GM12873 (cell line): ENCODE measurements around the gene INTS6.

Experiments
- TF ChIP-seq, protein P1 (sequence below): IDR thresholded peaks from 2 replicates; pipeline ENCODE4 v1.5.1; 2012; ENCODE audit warnings: low read depth, mild to moderate bottlenecking, moderate library complexity, low read length, control low read depth; ENCODE audit not compliant: insufficient read depth; ENCODE audit errors: missing control alignments

The INTS6 gene

DNA sequence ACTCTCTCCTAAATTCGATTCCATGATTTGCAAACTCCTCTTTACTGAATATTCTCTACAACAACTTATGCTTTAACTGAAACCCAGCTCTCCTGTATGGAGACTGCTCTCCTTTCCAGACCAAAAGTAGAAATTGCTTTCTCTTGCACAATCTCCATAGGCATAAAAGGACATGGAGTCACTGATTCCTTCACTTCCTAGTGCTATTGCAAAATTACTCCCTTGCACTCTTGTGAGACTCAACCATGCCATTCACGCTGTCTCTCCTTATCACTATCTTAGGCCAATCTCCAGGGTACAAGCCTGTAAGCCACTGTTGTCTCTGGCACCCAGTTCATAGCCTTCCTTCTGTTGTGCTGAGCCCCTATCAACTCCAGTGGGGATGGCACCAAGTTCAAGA, 82.7 kb downstream of the INTS6 start:
- TF ChIP-seq, protein P1, sequence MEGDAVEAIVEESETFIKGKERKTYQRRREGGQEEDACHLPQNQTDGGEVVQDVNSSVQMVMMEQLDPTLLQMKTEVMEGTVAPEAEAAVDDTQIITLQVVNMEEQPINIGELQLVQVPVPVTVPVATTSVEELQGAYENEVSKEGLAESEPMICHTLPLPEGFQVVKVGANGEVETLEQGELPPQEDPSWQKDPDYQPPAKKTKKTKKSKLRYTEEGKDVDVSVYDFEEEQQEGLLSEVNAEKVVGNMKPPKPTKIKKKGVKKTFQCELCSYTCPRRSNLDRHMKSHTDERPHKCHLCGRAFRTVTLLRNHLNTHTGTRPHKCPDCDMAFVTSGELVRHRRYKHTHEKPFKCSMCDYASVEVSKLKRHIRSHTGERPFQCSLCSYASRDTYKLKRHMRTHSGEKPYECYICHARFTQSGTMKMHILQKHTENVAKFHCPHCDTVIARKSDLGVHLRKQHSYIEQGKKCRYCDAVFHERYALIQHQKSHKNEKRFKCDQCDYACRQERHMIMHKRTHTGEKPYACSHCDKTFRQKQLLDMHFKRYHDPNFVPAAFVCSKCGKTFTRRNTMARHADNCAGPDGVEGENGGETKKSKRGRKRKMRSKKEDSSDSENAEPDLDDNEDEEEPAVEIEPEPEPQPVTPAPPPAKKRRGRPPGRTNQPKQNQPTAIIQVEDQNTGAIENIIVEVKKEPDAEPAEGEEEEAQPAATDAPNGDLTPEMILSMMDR, result no peak

DNA sequence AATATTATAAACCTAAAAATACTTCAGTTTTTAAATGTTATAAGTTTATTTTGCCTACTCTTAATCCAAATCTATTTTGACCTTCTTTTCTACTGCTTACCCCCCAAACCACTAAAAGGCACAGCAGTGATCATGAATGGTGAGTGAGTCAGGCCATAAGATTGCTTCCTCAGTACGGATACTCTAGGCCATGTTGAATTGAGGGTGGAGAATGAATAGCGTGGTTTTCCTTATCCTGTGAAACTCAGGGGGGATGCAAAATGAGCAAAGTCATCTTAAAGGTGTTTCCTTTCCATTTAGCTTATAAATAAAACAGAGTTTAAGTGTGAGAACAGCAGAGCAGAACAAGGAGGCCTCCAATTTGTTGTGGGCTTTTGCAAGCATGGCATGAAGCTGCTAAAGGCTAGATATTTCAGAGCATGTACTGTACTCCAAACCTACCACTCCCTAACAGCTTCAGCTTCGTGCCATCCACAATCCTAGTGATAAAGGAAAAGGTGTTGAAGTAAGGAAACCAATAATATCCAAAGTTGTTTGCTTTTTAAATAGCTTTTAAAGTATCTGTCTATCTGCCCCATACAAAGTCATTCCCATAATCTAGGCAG, 88.3 kb downstream of the INTS6 start:
- TF ChIP-seq, protein P1, result no peak

DNA sequence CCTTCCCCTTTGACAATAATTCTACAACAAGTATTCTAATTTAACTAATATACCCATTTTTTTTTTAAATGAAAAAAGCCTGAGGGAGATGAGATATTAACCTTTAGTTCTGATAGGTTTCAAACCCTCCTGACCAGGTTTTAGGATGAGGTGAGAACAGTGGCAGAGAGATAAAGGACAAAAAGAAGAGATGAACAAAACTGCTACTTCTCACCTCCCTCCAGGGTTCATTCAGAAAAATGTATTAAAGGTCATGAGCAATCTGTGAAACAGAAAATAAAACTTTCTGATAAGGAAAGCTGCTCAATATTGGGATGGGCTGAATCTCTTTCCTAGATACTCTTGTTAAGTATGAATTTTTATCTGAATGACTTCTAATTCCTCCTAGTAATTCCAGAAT, 89.2 kb downstream of the INTS6 start:
- TF ChIP-seq, protein P1, result no peak

DNA sequence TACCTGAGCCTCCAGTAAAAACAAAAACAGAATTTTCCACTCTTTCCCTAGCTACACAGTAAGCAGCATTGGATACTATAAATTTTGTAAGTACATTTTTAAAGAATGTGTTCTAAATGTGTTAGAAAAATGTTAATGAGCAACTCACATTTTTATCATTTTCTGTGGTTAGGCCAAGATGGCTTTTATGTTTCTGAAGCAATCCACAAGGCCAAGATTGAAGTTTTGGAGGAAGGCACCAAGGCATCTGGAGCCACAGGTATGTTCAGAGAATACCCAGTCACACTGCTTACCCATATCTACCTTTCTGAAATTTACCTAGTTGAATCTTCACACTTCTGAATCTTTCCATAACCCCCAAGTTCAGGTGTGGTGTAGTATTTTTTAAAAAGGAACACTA, 91.7 kb downstream of the INTS6 start:
- TF ChIP-seq, protein P1, result no peak

DNA sequence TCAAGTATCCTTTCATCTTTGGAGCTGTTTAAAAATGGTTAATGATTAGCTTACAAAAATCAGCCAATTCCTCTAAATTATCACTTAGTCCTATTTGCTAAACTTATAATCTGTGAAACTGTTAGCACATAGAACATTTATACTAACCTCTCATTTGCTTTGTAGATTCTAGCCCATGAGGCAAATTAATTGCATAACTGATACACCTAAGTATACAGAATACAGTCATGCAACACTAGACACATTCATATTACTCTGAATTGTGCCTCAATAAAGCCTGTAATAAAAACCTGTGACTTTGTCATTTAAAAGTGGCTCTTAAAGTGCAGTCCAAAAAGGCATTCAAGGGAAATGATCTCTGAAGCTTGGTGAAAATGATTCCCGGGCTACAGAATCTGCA, 92.3 kb downstream of the INTS6 start:
- TF ChIP-seq, protein P1, result no peak

DNA sequence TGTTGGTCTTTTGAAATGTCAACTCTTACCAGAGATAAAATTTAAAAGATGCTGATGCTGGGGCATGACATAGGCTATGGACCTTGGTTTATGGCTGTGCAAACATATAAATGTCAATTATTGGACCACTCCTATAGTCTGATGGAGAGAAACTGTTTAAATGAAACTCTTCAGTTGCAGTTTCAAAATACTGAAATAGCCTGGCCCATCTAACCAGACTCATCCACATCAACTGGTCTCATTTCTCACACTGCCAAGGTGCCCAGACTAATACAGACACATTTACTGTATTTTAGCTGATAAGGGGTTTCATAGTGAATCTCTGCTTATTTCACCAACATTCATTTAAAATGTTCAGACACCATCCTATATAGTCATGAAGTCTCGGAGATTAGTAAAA, 93.5 kb downstream of the INTS6 start:
- TF ChIP-seq, protein P1, result no peak

DNA sequence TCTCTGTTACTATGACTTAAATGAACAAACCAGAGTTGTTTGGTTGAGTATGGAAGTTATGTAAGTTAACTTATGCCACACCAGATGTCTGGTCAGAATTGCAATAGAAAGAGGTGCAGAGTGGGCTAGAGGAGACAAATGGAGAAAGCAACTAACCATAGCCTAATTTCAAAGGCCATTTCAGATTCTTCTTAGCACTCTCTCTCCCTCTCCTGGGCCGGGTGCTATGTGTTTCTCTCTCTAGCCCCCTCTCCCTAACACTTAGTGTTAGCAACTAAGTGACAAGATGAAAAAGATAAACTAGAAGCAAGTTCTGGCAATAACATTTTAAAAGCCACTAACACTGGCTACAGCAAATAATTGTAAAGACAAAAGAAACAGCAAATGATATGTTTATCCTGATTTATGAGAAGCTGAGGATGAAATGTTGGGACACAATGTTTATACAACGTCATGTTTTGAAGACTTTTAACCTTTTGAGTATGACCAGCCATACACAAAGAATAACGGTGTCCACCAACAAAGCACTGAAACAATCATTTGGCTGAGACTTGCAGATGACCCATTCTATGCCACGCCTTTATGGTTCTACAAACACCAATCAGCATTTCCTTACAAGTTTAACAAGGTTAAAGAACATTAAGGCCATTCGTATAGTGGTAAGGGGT, 94.8 kb downstream of the INTS6 start:
- TF ChIP-seq, protein P1, result no peak
